ENCODE measurements around the gene UBA1. TPM values are rescaled to one million over a fixed set of nuclear protein-coding genes. Genes with fewer than 3 reads are reported as not detected.

UBA1 gene
- total RNA-seq, 2 donors from 2014 or later = 185 to 286 TPM

DNA sequence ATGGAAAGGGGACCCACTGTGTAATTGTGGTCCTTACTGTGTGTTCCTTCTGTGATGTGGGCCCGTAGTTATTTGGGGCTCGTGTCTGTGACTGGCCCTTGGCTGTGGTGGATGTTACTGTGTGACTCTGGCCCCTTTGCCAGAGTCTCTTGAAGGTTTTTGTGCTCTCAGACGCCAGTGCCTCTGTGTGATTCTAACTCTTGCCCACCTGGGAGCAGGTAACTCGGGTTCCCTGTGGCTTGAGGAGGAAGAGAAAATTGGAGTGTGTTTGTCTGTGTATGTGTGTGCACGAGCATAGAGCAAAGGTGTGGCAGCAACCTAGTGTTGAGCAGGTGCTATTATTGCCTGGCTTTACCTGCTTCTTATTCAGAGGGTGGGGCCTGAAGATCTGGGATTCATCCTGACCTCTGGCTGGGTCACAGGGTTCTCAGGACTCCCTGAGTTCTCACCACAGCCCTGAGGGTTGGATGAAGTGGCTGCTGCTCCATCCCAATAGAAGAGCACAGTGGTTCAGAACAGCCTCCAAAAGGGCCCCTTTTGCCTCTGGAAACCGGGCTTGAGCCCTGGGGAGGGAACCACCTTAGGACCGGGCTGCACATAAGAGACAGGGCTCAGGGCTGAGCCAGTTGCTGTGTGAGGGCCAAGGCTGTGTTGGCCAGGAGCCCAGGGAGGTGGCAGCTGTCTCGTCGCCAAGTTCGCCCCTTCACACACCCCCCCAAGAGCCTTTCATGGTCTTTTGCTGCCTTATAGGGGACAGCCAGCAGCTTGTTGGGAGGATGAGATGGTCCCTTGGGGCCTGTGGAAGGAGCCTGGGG, 47.3 kb upstream of the UBA1 start:
- DNase-seq (ENCODE audit: low spot score) = no peak
- Histone ChIP-seq H3K27me3 (replicated peaks; ENCODE audit: insufficient read depth) (no peaks in the 10 kb centered on the region), H3K27ac (peak overlapping the region; percentile 93)

GRCh38 chrX:47146936-47147859, 46.4 kb upstream of the UBA1 start:
- TF ChIP-seq POLR2A (IDR thresholded peaks at IDR 0.05) (no peak), CTCF (IDR thresholded peaks at IDR 0.05) (no peak), POLR2AphosphoS5 (IDR thresholded peaks at IDR 0.05) (no peak)
- H3K4me3 ChIP-seq = peak overlapping the region in 1 of 2 donors; percentile 64
- no peaks in the 10 kb centered on the region for H3K9me3 ChIP-seq
- H3K27ac ChIP-seq = no peak overlapping the region
- H3K27me3 ChIP-seq (replicated peaks; ENCODE audit: insufficient read depth) = no peaks in the 10 kb centered on the region
- H3K36me3 ChIP-seq = no peaks in the 10 kb centered on the region
- intact Hi-C loops (cut with DNase I) = no loop called here
- H3K4me1 ChIP-seq (replicated peaks) = no peaks in the 10 kb centered on the region
- 85% methylated on average over 10 of the region's 12 CpGs for WGBS
- DNase-seq (ENCODE audit: low spot score) = no peak

More for the DNA sequence above, 47.3 kb upstream of the UBA1 start:
- Histone ChIP-seq H3K36me3 (no peaks in the 10 kb centered on the region), H3K4me1 (replicated peaks) (no peaks in the 10 kb centered on the region), H3K4me3 (peak overlapping the region; percentile 58 to 64), H3K9me3 (no peaks in the 10 kb centered on the region)
- 19% methylated on average over 8 of the region's 10 CpGs for WGBS
- intact Hi-C loops (cut with DNase I) = no loop called here
- TF ChIP-seq POLR2A (IDR thresholded peaks at IDR 0.05) (no peak), POLR2AphosphoS5 (IDR thresholded peaks at IDR 0.05) (no peak), CTCF (IDR thresholded peaks at IDR 0.05) (no peak)

DNA sequence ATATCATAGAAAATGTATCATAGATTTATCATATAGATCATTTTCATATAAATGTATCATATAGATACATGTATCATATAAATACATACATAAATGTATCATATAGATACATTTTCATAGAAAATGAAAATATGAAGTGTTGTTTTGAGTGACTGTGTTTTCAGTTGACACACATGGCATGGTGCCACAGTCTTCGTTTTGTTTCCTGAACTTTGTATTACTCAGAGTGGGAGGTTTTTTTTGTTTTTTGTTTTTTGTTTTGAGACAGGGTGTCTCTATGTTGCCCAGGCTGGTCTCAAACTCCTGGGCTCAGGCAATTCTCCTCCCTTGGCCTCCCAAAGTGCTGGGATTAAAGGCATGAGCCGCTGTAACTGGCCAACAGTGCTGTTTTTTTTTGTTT, 44.7 kb upstream of the UBA1 start:
- H3K4me1 ChIP-seq (replicated peaks) = no peaks in the 10 kb centered on the region
- WGBS = 63% methylated on average over 2 of the region's 2 CpGs
- no peak overlapping the region for H3K27ac ChIP-seq
- H3K4me3 ChIP-seq = no peak overlapping the region
- DNase-seq (ENCODE audit: low spot score) = no peak
- no peaks in the 10 kb centered on the region for H3K36me3 ChIP-seq
- no peaks in the 10 kb centered on the region for H3K9me3 ChIP-seq
- H3K27me3 ChIP-seq (replicated peaks; ENCODE audit: insufficient read depth) = no peaks in the 10 kb centered on the region
- intact Hi-C loops (cut with DNase I) = no loop called here
- TF ChIP-seq CTCF (IDR thresholded peaks at IDR 0.05) (no peak), POLR2AphosphoS5 (IDR thresholded peaks at IDR 0.05) (no peak), POLR2A (IDR thresholded peaks at IDR 0.05) (no peak)

DNA sequence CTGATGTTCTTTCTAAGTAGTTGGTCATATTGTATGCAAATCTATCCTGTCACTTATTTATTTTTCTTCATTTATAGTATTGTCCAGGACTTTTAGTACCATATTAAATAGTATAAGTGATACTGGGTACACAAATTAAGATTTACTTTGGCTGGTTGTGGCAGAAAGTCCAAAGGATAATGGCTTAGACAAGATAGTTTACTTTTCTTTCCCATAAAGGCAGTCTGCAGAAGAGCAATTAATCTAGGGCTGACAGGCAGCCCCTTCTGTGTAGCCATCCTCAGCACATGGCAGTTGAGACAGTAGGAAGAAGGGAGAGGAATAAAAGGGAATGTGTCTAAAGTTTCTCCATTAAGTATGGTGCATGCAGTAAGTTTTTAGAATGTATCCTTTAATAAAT, 42.2 kb upstream of the UBA1 start:
- peak overlapping the region in 1 of 2 donors; percentile 48 for H3K27ac ChIP-seq
- no peaks in the 10 kb centered on the region for H3K27me3 ChIP-seq (replicated peaks; ENCODE audit: insufficient read depth)
- DNase-seq (ENCODE audit: low spot score) = no peak
- no peaks in the 10 kb centered on the region for H3K36me3 ChIP-seq
- no peaks in the 10 kb centered on the region for H3K9me3 ChIP-seq
- H3K4me3 ChIP-seq = no peak overlapping the region
- TF ChIP-seq POLR2AphosphoS5 (IDR thresholded peaks at IDR 0.05) (peak; percentile 72), POLR2A (IDR thresholded peaks at IDR 0.05) (no peak), CTCF (IDR thresholded peaks at IDR 0.05) (no peak)
- no peaks in the 10 kb centered on the region for H3K4me1 ChIP-seq (replicated peaks)
- intact Hi-C loops (cut with DNase I) = no loop called here

Data from prostate gland (tissue), 2 donors.